HepG2 (cell line): ENCODE results near the gene IPO5. TPM values are rescaled to one million over a fixed set of nuclear protein-coding genes. Genes with fewer than 3 reads are reported as not detected.

Experiments
- FOXP4 ChIP-seq: sonication (generic); formaldehyde crosslinking; IDR thresholded peaks from 2 replicates; pipeline ENCODE4 v1.4.0; 2020; ENCODE audit warnings: missing genetic modification reagents
- GABPB1 ChIP-seq: IDR thresholded peaks from 2 replicates; pipeline ENCODE4 v1.6.1; 2016; ENCODE audit warnings: mild to moderate bottlenecking, missing genetic modification reagents, moderate library complexity, missing compliant biosample characterization
- GFI1 ChIP-seq: sonication (generic); formaldehyde crosslinking; IDR thresholded peaks from 2 replicates; pipeline ENCODE4 v1.5.0; 2020; ENCODE audit warnings: missing genetic modification reagents, mild to moderate bottlenecking, borderline replicate concordance
- KIAA2018 ChIP-seq: sonication (generic); formaldehyde crosslinking; IDR thresholded peaks from 2 replicates; pipeline ENCODE4 v1.5.0; 2020; ENCODE audit warnings: mild to moderate bottlenecking, missing genetic modification reagents, borderline replicate concordance
- MIER2 ChIP-seq: IDR thresholded peaks from 2 replicates; pipeline ENCODE4 v1.6.1; 2016; ENCODE audit warnings: missing biosample characterization, missing genetic modification reagents
- MYC ChIP-seq: sonication (generic); formaldehyde crosslinking; IDR thresholded peaks from 2 replicates; pipeline ENCODE4 v1.9.0; 2021; ENCODE audit warnings: missing genetic modification reagents, borderline replicate concordance
- NFIC ChIP-seq: IDR thresholded peaks from 2 replicates; pipeline ENCODE4 v1.6.1; 2012; ENCODE audit warnings: mild to moderate bottlenecking, low read length, inconsistent platforms
- NR2F1 ChIP-seq, 2 experiments: fragments of 450-650 bp in 1 of 2; formaldehyde crosslinking in 1 of 2; IDR thresholded peaks; 2 replicates each; pipeline versions ENCODE4 v1.5.0 to v1.6.1; 2016 to 2020; ENCODE audit warnings: mild to moderate bottlenecking in 1 of 2, missing compliant biosample characterization in 1 of 2, missing genetic modification reagents in 1 of 2, moderate library complexity in 1 of 2
- PHB2 ChIP-seq: fragments of 450-650 bp; IDR thresholded peaks from 2 replicates; pipeline ENCODE4 v1.6.1; 2018; ENCODE audit not compliant: partially characterized antibody
- PPARG ChIP-seq: conservative IDR thresholded peaks from 2 replicates; pipeline ENCODE4 v1.6.1; 2016; ENCODE audit warnings: missing biosample characterization, missing genetic modification reagents
- RFXANK ChIP-seq: IDR thresholded peaks from 2 replicates; pipeline ENCODE4 v1.6.1; 2016
- SMC3 ChIP-seq: IDR thresholded peaks from 2 replicates; pipeline ENCODE4 v1.6.1; 2011; ENCODE audit warnings: low read length, improper control_type of control experiment
- ZNF501 ChIP-seq: sonication (generic); formaldehyde crosslinking; IDR thresholded peaks from 2 replicates; pipeline ENCODE4 v1.5.1; 2020; ENCODE audit warnings: mild to moderate bottlenecking, moderate library complexity, missing genetic modification reagents
- ZNF619 ChIP-seq: sonication (generic); formaldehyde crosslinking; IDR thresholded peaks from 2 replicates; pipeline ENCODE4 v1.4.0; 2020; ENCODE audit warnings: mild to moderate bottlenecking, missing genetic modification reagents
- ZSCAN25 ChIP-seq: sonication (generic); formaldehyde crosslinking; IDR thresholded peaks from 2 replicates; pipeline ENCODE4 v1.8.0; 2022; ENCODE audit warnings: mild to moderate bottlenecking, missing genetic modification reagents
- polyA plus RNA-seq, 8 experiments: library from polyadenylated mRNA; depleted of rRNA in 3 of 8; stranded (reverse) in 7 of 8; unstranded in 1 of 8; fragments of >200 nt; fragmentation: Illumina TruSeq in 4 of 8; extraction: Trizol in 4 of 8; gene quantifications; 2 replicates each; pipeline versions ENCODE4 v1.2.1 to v1.2.3, GENCODE V29; 2011 to 2016; ENCODE audit warnings: low read depth in 4 of 8, missing spikeins in 1 of 8, mixed read lengths in 1 of 8; ENCODE audit not compliant: insufficient read depth in 1 of 8
- total RNA-seq, 5 experiments: library from RNA; depleted of rRNA; stranded (reverse); fragments of >200 nt; fragmentation: Illumina TruSeq; extraction: Trizol; gene quantifications; 2 replicates each; pipeline ENCODE4 v1.2.3, GENCODE V29; 2016; ENCODE audit warnings: low read depth in 1 of 5
- TF ChIP-seq, protein P1 (sequence below): sonication (generic); formaldehyde crosslinking; IDR thresholded peaks from 2 replicates; pipeline ENCODE4 v1.4.0; 2020; ENCODE audit warnings: missing genetic modification reagents
- TF ChIP-seq, protein P2 (sequence below): sonication (generic); formaldehyde crosslinking; IDR thresholded peaks from 2 replicates; pipeline ENCODE4 v1.4.0; 2020; ENCODE audit warnings: low read depth, mild to moderate bottlenecking, missing genetic modification reagents

The IPO5 gene
- total and polyA plus RNA-seq, 2 of the 13 experiments (the other 11 are each of a cell fraction or from before 2014, with no cell fraction given) = 155 to 242 TPM

GRCh38 chr13:98050041-98050466 lies 96.6 kb downstream of the IPO5 start (continued):
- TF ChIP-seq KIAA2018 = no peak
- TF ChIP-seq GABPB1 (CRISPR knock-in tag) = peak; percentile 12; the same call in 1 of the 2 replicates
- TF ChIP-seq PHB2 = no peak
- peak; percentile 96 for TF ChIP-seq GFI1 (CRISPR knock-in tag)
- peak; percentile 94 for TF ChIP-seq FOXP4 (CRISPR knock-in tag)
- TF ChIP-seq PPARG = peak; percentile 79; the same call in 1 of the 2 replicates
- 0 out of 2 replicates have a peak, but pooled peaks have one; percentile 44 for TF ChIP-seq MYC (CRISPR knock-in tag)
- TF ChIP-seq ZSCAN25 (CRISPR knock-in tag) = no peak
- TF ChIP-seq ZNF501 = no peak
- TF ChIP-seq MIER2 (CRISPR knock-in tag) = 0 out of 2 replicates have a peak, but pooled peaks have one; percentile 49
- TF ChIP-seq, protein P1, sequence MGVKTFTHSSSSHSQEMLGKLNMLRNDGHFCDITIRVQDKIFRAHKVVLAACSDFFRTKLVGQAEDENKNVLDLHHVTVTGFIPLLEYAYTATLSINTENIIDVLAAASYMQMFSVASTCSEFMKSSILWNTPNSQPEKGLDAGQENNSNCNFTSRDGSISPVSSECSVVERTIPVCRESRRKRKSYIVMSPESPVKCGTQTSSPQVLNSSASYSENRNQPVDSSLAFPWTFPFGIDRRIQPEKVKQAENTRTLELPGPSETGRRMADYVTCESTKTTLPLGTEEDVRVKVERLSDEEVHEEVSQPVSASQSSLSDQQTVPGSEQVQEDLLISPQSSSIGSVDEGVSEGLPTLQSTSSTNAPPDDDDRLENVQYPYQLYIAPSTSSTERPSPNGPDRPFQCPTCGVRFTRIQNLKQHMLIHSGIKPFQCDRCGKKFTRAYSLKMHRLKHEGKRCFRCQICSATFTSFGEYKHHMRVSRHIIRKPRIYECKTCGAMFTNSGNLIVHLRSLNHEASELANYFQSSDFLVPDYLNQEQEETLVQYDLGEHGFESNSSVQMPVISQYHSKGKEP = no peak
- TF ChIP-seq SMC3 = no peak
- peak; percentile 38 to 57; a peak in 2 of 4 replicates for TF ChIP-seq NR2F1 (CRISPR knock-in tag; IDR thresholded peaks at IDR 0.05)
- no peak for TF ChIP-seq RFXANK
- no peak for TF ChIP-seq ZNF619
- TF ChIP-seq, protein P2, sequence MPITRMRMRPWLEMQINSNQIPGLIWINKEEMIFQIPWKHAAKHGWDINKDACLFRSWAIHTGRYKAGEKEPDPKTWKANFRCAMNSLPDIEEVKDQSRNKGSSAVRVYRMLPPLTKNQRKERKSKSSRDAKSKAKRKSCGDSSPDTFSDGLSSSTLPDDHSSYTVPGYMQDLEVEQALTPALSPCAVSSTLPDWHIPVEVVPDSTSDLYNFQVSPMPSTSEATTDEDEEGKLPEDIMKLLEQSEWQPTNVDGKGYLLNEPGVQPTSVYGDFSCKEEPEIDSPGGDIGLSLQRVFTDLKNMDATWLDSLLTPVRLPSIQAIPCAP (CRISPR knock-in tag) = no peak
- TF ChIP-seq NFIC = peak; percentile 98
